Endothelial cell of umbilical vein (primary cell): ENCODE results near the gene GGTLC3. TPM values are rescaled to one million over a fixed set of nuclear protein-coding genes. Genes with fewer than 3 reads are reported as not detected.
"Not testable (repeated sequence)": the region's sequence is repeated elsewhere in the genome, so short reads cannot be mapped to it uniquely, and the experiment has no call there.

Source experiments
- BruUV-seq: library from RNA; stranded (reverse); fragments of 400-500 nt; replicated peaks from 2 replicates; lab custom pipeline; 2021; lab: Mats Ljungman, UMichigan
- CTCF ChIA-PET: fragments of 300-600, 350-600 bp; sonication (Branson Sonifier 250); formaldehyde crosslinking; loops from one replicate; lab custom pipeline; 2021; ENCODE audit warnings: antibody characterized with exemption, inconsistent platforms; lab: Charles Lee
- POLR2A ChIA-PET: fragments of 300-600, 350-600 bp; sonication (Branson Sonifier 250); formaldehyde crosslinking; loops from one replicate; lab custom pipeline; 2021; ENCODE audit warnings: antibody characterized with exemption, inconsistent platforms; lab: Charles Lee
- DNase-seq: peaks from one replicate; pipeline ENCODE4 v3.0.0-alpha.2; 2011; ENCODE audit warnings: low read depth, low spot score
- FAIRE-seq: peaks from 2 replicates; lab custom pipeline; 2011; peaks lifted over from hg19 to GRCh38; lab: Jason Lieb, UNC
- H2AFZ ChIP-seq: 2 replicates; pipeline ENCODE4 v1.6.0; 2012; ENCODE audit warnings: low read depth, low read length, control low read depth, inconsistent platforms
- H3K27ac ChIP-seq: 2 replicates; pipeline ENCODE4 v1.5.1; 2011; ENCODE audit warnings: low read depth, mild to moderate bottlenecking, control low read depth, low read length, moderate library complexity; ENCODE audit not compliant: insufficient read depth
- H3K27me3 ChIP-seq, 2 experiments: 2 replicates each; pipeline versions ENCODE4 v1.6.0 to v1.6.1; 2011; ENCODE audit warnings: low read length in 2 of 2, mixed read lengths in 1 of 2; ENCODE audit not compliant: control insufficient read depth in 2 of 2, insufficient read depth in 2 of 2
- H3K36me3 ChIP-seq, 2 experiments: 2 replicates in 1 of 2; 3 replicates in 1 of 2; pipeline ENCODE4 v1.5.1; 2011; ENCODE audit warnings: low read length in 2 of 2, mild to moderate bottlenecking in 1 of 2, moderate library complexity in 1 of 2; ENCODE audit not compliant: control insufficient read depth in 2 of 2, insufficient read depth in 2 of 2; ENCODE audit errors: extremely low read depth in 1 of 2
- H3K4me1 ChIP-seq: 3 replicates; pipeline ENCODE4 v1.5.1; 2011; ENCODE audit warnings: mild to moderate bottlenecking, low read length; ENCODE audit not compliant: control insufficient read depth, insufficient read depth; ENCODE audit errors: extremely low read depth
- H3K4me2 ChIP-seq: 2 replicates; pipeline ENCODE4 v1.6.1; 2011; ENCODE audit warnings: low read length, control low read depth, mixed read lengths; ENCODE audit not compliant: insufficient read depth
- H3K4me3 ChIP-seq, 3 experiments: fragments of 200-600 bp in 1 of 3; sonication (generic), shearing (Covaris generic) in 1 of 3; replicated peaks in 1 of 3; 2 replicates each; pipeline ENCODE4 v1.5.1; 2011 to 2016; ENCODE audit warnings: control low read depth in 3 of 3, low read length in 3 of 3, mild to moderate bottlenecking in 2 of 3, inconsistent platforms in 1 of 3, low read depth in 1 of 3, moderate library complexity in 1 of 3; ENCODE audit not compliant: insufficient read depth in 1 of 3
- H3K79me2 ChIP-seq: 2 replicates; pipeline ENCODE4 v1.6.0; 2012; ENCODE audit warnings: low read length, inconsistent platforms; ENCODE audit not compliant: control insufficient read depth, insufficient read depth
- H3K9ac ChIP-seq: replicated peaks from 2 replicates; pipeline ENCODE3; 2011; ENCODE audit warnings: low read length, control low read depth; ENCODE audit not compliant: insufficient read depth; ENCODE audit errors: extremely low read depth
- H3K9me1 ChIP-seq: replicated peaks from 3 replicates; pipeline ENCODE4 v1.6.0; 2011; ENCODE audit warnings: mild to moderate bottlenecking, low read length; ENCODE audit not compliant: control insufficient read depth, insufficient read depth; ENCODE audit errors: extremely low read depth
- H3K9me3 ChIP-seq: replicated peaks from 2 replicates; pipeline ENCODE4 v1.5.1; 2012; ENCODE audit warnings: low read length, inconsistent platforms; ENCODE audit not compliant: control insufficient read depth, insufficient read depth
- H4K20me1 ChIP-seq: replicated peaks from 2 replicates; pipeline ENCODE3; 2011; ENCODE audit warnings: mild to moderate bottlenecking, low read length; ENCODE audit not compliant: control insufficient read depth, insufficient read depth; ENCODE audit errors: extremely low read depth
- dilution Hi-C: fragments of 300-500 bp; cut with MboI; formaldehyde crosslinking; loops from one replicate; pipeline ENCODE4 v1.15.0; 2019; ENCODE audit warnings: low sequenced_read_pairs; ENCODE audit not compliant: extremely low pct_ligation_motif_present
- intact Hi-C: fragments of 100-400 bp; cut with micrococcal nuclease; formaldehyde crosslinking; loops from one replicate; pipeline ENCODE4 v1.10.0; 2022
- polyA plus RNA-seq, 4 experiments: library from polyadenylated mRNA; depleted of rRNA in 3 of 4; stranded (reverse) in 3 of 4; unstranded in 1 of 4; fragments of >200 nt; gene quantifications; 2 replicates each; pipeline versions ENCODE4 v1.2.1 to v1.2.3, GENCODE V29; 2011 to 2012; ENCODE audit warnings: missing spikeins in 1 of 4
- total RNA-seq: library from RNA; stranded (reverse); gene quantifications from 2 replicates; pipeline ENCODE4 v1.2.3, GENCODE V29; 2021

Gene GGTLC3
- total and polyA plus RNA-seq, 2 donors (not counting 3 experiments of a cell fraction or from before 2014, with no cell fraction given), result not detected

DNA sequence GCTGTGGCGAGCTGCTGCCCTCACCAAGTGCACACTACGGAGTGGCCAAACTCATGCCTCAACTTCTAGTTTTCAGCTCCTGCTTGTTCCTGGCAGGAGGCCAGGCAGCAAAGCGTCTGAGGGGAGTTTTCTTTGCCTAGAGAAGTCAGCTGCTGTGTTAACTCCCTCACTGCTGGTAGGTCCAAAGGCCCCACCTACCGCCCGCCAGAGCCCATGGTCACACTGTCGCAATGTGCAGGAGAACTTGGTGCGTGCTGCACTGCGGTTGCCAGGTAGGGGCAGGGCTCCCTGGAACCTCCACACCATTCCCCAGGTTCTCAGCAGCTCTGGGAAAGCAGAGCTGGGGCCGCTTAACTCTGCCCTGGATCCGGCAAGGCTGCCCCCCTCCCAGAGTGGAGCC, 5.6 kb downstream of the GGTLC3 start:
- H3K9ac ChIP-seq, H3K9me1 ChIP-seq, H3K79me2 ChIP-seq, H3K36me3 ChIP-seq, H3K27ac ChIP-seq, H3K27me3 ChIP-seq, H4K20me1 ChIP-seq, H2AFZ ChIP-seq, FAIRE-seq, BruUV-seq, DNase-seq, H3K4me1 ChIP-seq, CTCF ChIA-PET, intact Hi-C loops, H3K4me3 ChIP-seq, H3K4me2 ChIP-seq, dilution Hi-C loops, POLR2A ChIA-PET, H3K9me3 ChIP-seq: not testable (repeated sequence)

DNA sequence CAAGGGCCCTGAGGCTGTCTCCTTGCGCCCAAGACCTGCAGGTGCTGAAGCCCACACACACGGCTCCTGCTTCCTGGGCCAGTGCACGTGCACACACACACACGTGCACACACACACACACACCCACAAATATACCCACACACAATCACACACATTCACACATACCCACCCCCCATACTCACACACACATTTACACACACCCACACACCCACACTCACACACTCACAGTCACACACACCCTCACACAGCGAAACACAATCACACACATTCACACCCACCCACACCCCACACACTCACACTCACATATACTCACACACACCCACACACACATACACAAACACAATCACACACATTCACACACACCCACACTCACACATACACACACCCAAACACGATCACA, 6.6 kb downstream of the GGTLC3 start:
- H3K9me3 ChIP-seq, H3K27ac ChIP-seq, H3K9ac ChIP-seq, H3K36me3 ChIP-seq, H3K4me1 ChIP-seq, BruUV-seq, H3K79me2 ChIP-seq, H4K20me1 ChIP-seq, H3K4me3 ChIP-seq, H3K27me3 ChIP-seq, intact Hi-C loops, H3K9me1 ChIP-seq, H2AFZ ChIP-seq, POLR2A ChIA-PET, H3K4me2 ChIP-seq, FAIRE-seq, dilution Hi-C loops, CTCF ChIA-PET, DNase-seq: not testable (repeated sequence)

DNA sequence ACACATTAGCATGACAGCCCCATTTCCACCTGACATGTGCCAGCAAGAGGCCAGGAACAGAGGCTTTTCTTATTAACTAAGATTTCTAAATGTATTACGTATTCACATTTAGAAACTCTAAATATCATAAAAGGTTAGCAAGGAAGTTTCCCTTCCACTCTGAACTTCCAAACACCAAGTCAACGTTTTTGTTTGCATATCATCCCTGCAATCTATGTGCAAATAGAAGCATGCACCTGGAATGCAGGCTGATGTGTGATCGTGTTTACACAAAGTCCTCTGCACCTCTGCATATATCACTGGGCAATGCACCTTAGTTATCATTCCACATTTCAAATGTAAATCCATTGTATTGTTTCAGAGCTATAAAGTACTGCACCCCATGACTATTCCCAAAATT, 21.7 kb downstream of the GGTLC3 start:
- H3K4me2 ChIP-seq, H3K9ac ChIP-seq, H4K20me1 ChIP-seq, intact Hi-C loops, dilution Hi-C loops, H3K36me3 ChIP-seq, FAIRE-seq, H3K4me1 ChIP-seq, H3K9me1 ChIP-seq, CTCF ChIA-PET, H3K27me3 ChIP-seq, H3K9me3 ChIP-seq, DNase-seq, H2AFZ ChIP-seq, H3K79me2 ChIP-seq, BruUV-seq, H3K27ac ChIP-seq, H3K4me3 ChIP-seq, POLR2A ChIA-PET: not testable (repeated sequence)

Other genes starting within 250 kb of the GGTLC3 start
- 1.9 TPM in 1 of 2 replicates, not detected in the other for gene TMEM191B, start 9.6 kb upstream of the GGTLC3 start, total RNA-seq
- 0.33 and 0.35 TPM in 2 replicates for gene TMEM191B, start 9.6 kb upstream of the GGTLC3 start, polyA plus RNA-seq
- gene RIMBP3, start 93.8 kb upstream of the GGTLC3 start, total RNA-seq, result 0.11 TPM in 1 of 2 replicates, not detected in the other
- gene RIMBP3, start 93.8 kb upstream of the GGTLC3 start, polyA plus RNA-seq, result 0.02 TPM in 1 of 2 replicates, not detected in the other